Progenitor cell of endocrine pancreas (in vitro differentiated cells): ENCODE data around the gene PSEN2. TPM values are rescaled to one million over a fixed set of nuclear protein-coding genes. Genes with fewer than 3 reads are reported as not detected.

Experiments used
- DNase-seq: peaks from one replicate; pipeline ENCODE4 v3.0.0; 2021; ENCODE audit warnings: low spot score; ENCODE audit not compliant: unreplicated experiment
- H3K27ac Mint-ChIP-seq: 2 replicates; pipeline ENCODE4 v1.8.0; 2021; ENCODE audit warnings: mild to moderate bottlenecking, moderate library complexity, mixed read lengths
- H3K27me3 Mint-ChIP-seq: 2 replicates; pipeline ENCODE4 v1.8.0; 2021; ENCODE audit warnings: mixed read lengths
- H3K36me3 Mint-ChIP-seq: 2 replicates; pipeline ENCODE4 v1.8.0; 2022; ENCODE audit warnings: mixed read lengths; ENCODE audit not compliant: insufficient read depth
- H3K4me1 Mint-ChIP-seq: 2 replicates; pipeline ENCODE4 v1.8.0; 2021; ENCODE audit warnings: low read depth, mixed read lengths
- H3K4me3 Mint-ChIP-seq: 2 replicates; pipeline ENCODE4 v1.8.0; 2021; ENCODE audit warnings: low read depth, mild to moderate bottlenecking, moderate library complexity, mixed read lengths
- H3K9me3 Mint-ChIP-seq: 2 replicates; pipeline ENCODE4 v1.8.0; 2021; ENCODE audit warnings: low read depth, mixed read lengths
- total RNA-seq: library from RNA; stranded (reverse); gene quantifications from 2 replicates; pipeline ENCODE4 v1.2.1, GENCODE V29; 2021
- TF ChIP-seq, protein P1 (sequence below): fragments of 200-600 bp; sonication (generic); IDR thresholded peaks from one replicate; pipeline ENCODE4 v1.5.0; 2021; ENCODE audit warnings: antibody characterized with exemption, mild to moderate bottlenecking; ENCODE audit not compliant: unreplicated experiment

The PSEN2 gene
- total RNA-seq, 1 donor from 2014 or later: 27.5 TPM

DNA sequence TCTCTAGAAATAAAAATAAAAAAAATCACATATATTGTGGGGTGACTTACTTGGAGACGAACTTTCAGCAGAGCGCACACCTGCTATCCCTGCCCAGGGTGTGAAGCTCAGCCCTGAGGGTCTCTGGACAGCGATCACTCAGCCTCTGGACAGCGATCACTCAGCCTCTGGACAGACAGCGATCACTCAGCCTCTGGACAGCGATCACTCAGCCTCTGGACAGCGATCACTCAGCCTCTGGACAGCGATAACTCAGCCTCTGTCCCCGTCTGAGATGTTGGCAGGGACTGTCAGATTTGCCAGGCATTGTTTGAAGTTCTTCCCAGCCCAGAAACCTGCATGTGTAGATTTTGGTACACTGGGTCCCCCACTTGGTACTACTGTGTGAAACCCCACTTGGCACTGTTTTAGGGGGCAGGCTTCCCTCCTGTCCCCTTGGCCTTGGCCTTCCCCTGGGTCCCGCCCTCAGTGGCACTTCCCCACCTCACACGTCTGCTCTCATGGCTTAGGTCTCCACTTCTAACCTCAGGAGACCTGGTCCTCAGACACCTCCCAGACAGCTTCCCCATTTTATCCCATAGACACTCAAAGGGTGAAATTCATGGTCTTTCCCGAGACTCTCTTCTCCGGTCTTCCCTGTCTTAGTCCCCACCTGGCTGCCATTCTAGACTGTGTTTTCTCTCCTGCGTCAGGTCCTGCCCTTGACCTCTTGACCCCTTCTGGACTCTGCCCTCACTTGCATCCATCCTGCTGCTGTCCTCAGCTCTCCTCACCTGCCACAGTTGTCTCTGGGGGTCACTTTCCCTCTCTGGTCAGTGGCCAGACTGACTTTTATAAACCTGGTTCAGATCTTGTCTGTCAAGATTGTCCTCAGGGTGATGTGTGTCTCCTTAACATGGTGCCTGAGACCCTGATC lies 10.2 kb downstream of the PSEN2 start:
- no peak overlapping the region for H3K4me3 Mint-ChIP-seq
- no peaks in the 10 kb centered on the region for H3K9me3 Mint-ChIP-seq
- TF ChIP-seq, protein P1, sequence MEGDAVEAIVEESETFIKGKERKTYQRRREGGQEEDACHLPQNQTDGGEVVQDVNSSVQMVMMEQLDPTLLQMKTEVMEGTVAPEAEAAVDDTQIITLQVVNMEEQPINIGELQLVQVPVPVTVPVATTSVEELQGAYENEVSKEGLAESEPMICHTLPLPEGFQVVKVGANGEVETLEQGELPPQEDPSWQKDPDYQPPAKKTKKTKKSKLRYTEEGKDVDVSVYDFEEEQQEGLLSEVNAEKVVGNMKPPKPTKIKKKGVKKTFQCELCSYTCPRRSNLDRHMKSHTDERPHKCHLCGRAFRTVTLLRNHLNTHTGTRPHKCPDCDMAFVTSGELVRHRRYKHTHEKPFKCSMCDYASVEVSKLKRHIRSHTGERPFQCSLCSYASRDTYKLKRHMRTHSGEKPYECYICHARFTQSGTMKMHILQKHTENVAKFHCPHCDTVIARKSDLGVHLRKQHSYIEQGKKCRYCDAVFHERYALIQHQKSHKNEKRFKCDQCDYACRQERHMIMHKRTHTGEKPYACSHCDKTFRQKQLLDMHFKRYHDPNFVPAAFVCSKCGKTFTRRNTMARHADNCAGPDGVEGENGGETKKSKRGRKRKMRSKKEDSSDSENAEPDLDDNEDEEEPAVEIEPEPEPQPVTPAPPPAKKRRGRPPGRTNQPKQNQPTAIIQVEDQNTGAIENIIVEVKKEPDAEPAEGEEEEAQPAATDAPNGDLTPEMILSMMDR: no peak
- peaks cover 8% of the 10 kb centered on the region for H3K4me1 Mint-ChIP-seq
- DNase-seq: no peak
- no peaks in the 10 kb centered on the region for H3K27me3 Mint-ChIP-seq
- peaks cover 24% of the 10 kb centered on the region for H3K36me3 Mint-ChIP-seq
- peak overlapping the region; percentile 2 for H3K27ac Mint-ChIP-seq

DNA sequence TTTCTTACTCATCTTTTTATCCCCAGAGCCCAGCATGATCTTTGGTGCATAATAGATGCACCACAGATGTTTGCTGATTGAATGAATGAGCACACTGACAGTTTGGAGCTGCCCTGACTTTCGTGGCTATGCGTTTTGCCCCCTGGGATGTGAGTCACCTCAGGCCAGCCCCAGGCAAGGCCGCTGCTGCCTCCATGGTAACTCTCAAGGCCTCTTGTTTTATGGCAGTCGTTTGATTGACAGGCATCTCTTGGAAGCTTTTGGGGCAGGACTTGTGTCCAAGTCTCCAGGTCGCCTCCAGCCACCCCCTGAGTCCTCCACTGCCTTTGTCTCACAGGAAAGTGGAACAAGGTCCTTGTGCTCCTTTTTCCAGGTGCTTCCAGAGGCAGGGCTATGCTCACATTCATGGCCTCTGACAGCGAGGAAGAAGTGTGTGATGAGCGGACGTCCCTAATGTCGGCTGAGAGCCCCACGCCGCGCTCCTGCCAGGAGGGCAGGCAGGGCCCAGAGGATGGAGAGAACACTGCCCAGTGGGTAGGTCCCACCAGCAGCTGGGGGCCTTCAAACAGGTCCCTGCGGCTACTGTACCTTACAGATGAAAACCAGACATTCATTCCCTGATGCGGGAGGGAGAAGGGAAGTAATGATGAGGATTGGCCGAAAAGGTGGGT lies 11.2 kb downstream of the PSEN2 start:
- H3K36me3 Mint-ChIP-seq: peaks cover 26% of the 10 kb centered on the region
- H3K27ac Mint-ChIP-seq: no peak overlapping the region

GRCh38 chr1:226882187-226882586 lies 11.8 kb downstream of the PSEN2 start:
- Mint-ChIP-seq H3K36me3 (peaks cover 23% of the 10 kb centered on the region), H3K9me3 (no peaks in the 10 kb centered on the region), H3K4me1 (peaks cover 8% of the 10 kb centered on the region), H3K27ac (no peak overlapping the region), H3K4me3 (no peak overlapping the region), H3K27me3 (no peaks in the 10 kb centered on the region)
- TF ChIP-seq, protein P1: no peak
- no peak for DNase-seq

More for the DNA sequence above, 11.2 kb downstream of the PSEN2 start:
- TF ChIP-seq, protein P1: no peak
- peaks cover 8% of the 10 kb centered on the region for H3K4me1 Mint-ChIP-seq
- DNase-seq: no peak
- H3K27me3 Mint-ChIP-seq: no peaks in the 10 kb centered on the region
- no peak overlapping the region for H3K4me3 Mint-ChIP-seq
- H3K9me3 Mint-ChIP-seq: no peaks in the 10 kb centered on the region

GRCh38 chr1:226882631-226883409 lies 12.4 kb downstream of the PSEN2 start:
- H3K36me3 Mint-ChIP-seq: peaks cover 20% of the 10 kb centered on the region

More at GRCh38 chr1:226882631-226883409, 12.4 kb downstream of the PSEN2 start:
- H3K4me3 Mint-ChIP-seq: no peak overlapping the region
- H3K27ac Mint-ChIP-seq: no peak overlapping the region
- no peak for DNase-seq
- H3K9me3 Mint-ChIP-seq: no peaks in the 10 kb centered on the region
- peaks cover 8% of the 10 kb centered on the region for H3K4me1 Mint-ChIP-seq
- TF ChIP-seq, protein P1: no peak
- H3K27me3 Mint-ChIP-seq: no peaks in the 10 kb centered on the region
